Endothelial cell of umbilical vein (primary cell): Measurements from ENCODE around the gene LYRM1. TPM values are rescaled to one million over a fixed set of nuclear protein-coding genes. Genes with fewer than 3 reads are reported as not detected.

Experiments used
- BruUV-seq: library from RNA; stranded (reverse); fragments of 400-500 nt; replicated peaks from 2 replicates; lab custom pipeline; 2021; lab: Mats Ljungman, UMichigan
- CTCF ChIA-PET: fragments of 300-600, 350-600 bp; sonication (Branson Sonifier 250); formaldehyde crosslinking; loops from one replicate; lab custom pipeline; 2021; ENCODE audit warnings: antibody characterized with exemption, inconsistent platforms; lab: Charles Lee
- POLR2A ChIA-PET: fragments of 300-600, 350-600 bp; sonication (Branson Sonifier 250); formaldehyde crosslinking; loops from one replicate; lab custom pipeline; 2021; ENCODE audit warnings: antibody characterized with exemption, inconsistent platforms; lab: Charles Lee
- DNase-seq: peaks from one replicate; pipeline ENCODE4 v3.0.0-alpha.2; 2011; ENCODE audit warnings: low read depth, low spot score
- FAIRE-seq: peaks from 2 replicates; lab custom pipeline; 2011; peaks lifted over from hg19 to GRCh38; lab: Jason Lieb, UNC
- H2AFZ ChIP-seq: 2 replicates; pipeline ENCODE4 v1.6.0; 2012; ENCODE audit warnings: low read depth, low read length, control low read depth, inconsistent platforms
- H3K27ac ChIP-seq: 2 replicates; pipeline ENCODE4 v1.5.1; 2011; ENCODE audit warnings: low read depth, mild to moderate bottlenecking, control low read depth, low read length, moderate library complexity; ENCODE audit not compliant: insufficient read depth
- H3K27me3 ChIP-seq, 2 experiments: 2 replicates each; pipeline versions ENCODE4 v1.6.0 to v1.6.1; 2011; ENCODE audit warnings: low read length in 2 of 2, mixed read lengths in 1 of 2; ENCODE audit not compliant: control insufficient read depth in 2 of 2, insufficient read depth in 2 of 2
- H3K36me3 ChIP-seq, 2 experiments: 2 replicates in 1 of 2; 3 replicates in 1 of 2; pipeline ENCODE4 v1.5.1; 2011; ENCODE audit warnings: low read length in 2 of 2, mild to moderate bottlenecking in 1 of 2, moderate library complexity in 1 of 2; ENCODE audit not compliant: control insufficient read depth in 2 of 2, insufficient read depth in 2 of 2; ENCODE audit errors: extremely low read depth in 1 of 2
- H3K4me1 ChIP-seq: 3 replicates; pipeline ENCODE4 v1.5.1; 2011; ENCODE audit warnings: mild to moderate bottlenecking, low read length; ENCODE audit not compliant: control insufficient read depth, insufficient read depth; ENCODE audit errors: extremely low read depth
- H3K4me2 ChIP-seq: 2 replicates; pipeline ENCODE4 v1.6.1; 2011; ENCODE audit warnings: low read length, control low read depth, mixed read lengths; ENCODE audit not compliant: insufficient read depth
- H3K4me3 ChIP-seq, 3 experiments: fragments of 200-600 bp in 1 of 3; sonication (generic), shearing (Covaris generic) in 1 of 3; replicated peaks in 1 of 3; 2 replicates each; pipeline ENCODE4 v1.5.1; 2011 to 2016; ENCODE audit warnings: control low read depth in 3 of 3, low read length in 3 of 3, mild to moderate bottlenecking in 2 of 3, inconsistent platforms in 1 of 3, low read depth in 1 of 3, moderate library complexity in 1 of 3; ENCODE audit not compliant: insufficient read depth in 1 of 3
- H3K79me2 ChIP-seq: 2 replicates; pipeline ENCODE4 v1.6.0; 2012; ENCODE audit warnings: low read length, inconsistent platforms; ENCODE audit not compliant: control insufficient read depth, insufficient read depth
- H3K9ac ChIP-seq: replicated peaks from 2 replicates; pipeline ENCODE3; 2011; ENCODE audit warnings: low read length, control low read depth; ENCODE audit not compliant: insufficient read depth; ENCODE audit errors: extremely low read depth
- H3K9me1 ChIP-seq: replicated peaks from 3 replicates; pipeline ENCODE4 v1.6.0; 2011; ENCODE audit warnings: mild to moderate bottlenecking, low read length; ENCODE audit not compliant: control insufficient read depth, insufficient read depth; ENCODE audit errors: extremely low read depth
- H3K9me3 ChIP-seq: replicated peaks from 2 replicates; pipeline ENCODE4 v1.5.1; 2012; ENCODE audit warnings: low read length, inconsistent platforms; ENCODE audit not compliant: control insufficient read depth, insufficient read depth
- H4K20me1 ChIP-seq: replicated peaks from 2 replicates; pipeline ENCODE3; 2011; ENCODE audit warnings: mild to moderate bottlenecking, low read length; ENCODE audit not compliant: control insufficient read depth, insufficient read depth; ENCODE audit errors: extremely low read depth
- EZH2 ChIP-seq: IDR thresholded peaks from 2 replicates; pipeline ENCODE4 v1.6.1; 2012; ENCODE audit warnings: borderline replicate concordance, low read depth, mild to moderate bottlenecking, moderate library complexity, low read length, inconsistent platforms; ENCODE audit not compliant: severe bottlenecking
- FOS ChIP-seq: IDR thresholded peaks from 2 replicates; pipeline ENCODE4 v1.6.1; 2011; ENCODE audit warnings: mild to moderate bottlenecking, low read length, moderate library complexity, borderline replicate concordance; ENCODE audit not compliant: insufficient read depth
- GATA2 ChIP-seq: IDR thresholded peaks from 2 replicates; pipeline ENCODE4 v1.7.0; 2011; ENCODE audit warnings: low read depth, mild to moderate bottlenecking, moderate library complexity, mixed read lengths, low read length; ENCODE audit not compliant: insufficient read length, insufficient read depth
- JUN ChIP-seq: IDR thresholded peaks from 2 replicates; pipeline ENCODE4 v1.6.1; 2011; ENCODE audit warnings: borderline replicate concordance, low read depth; ENCODE audit not compliant: insufficient read length, insufficient read depth
- MAX ChIP-seq: IDR thresholded peaks from 2 replicates; pipeline ENCODE4 v1.6.1; 2011; ENCODE audit not compliant: insufficient read depth, insufficient read length
- MYC ChIP-seq: IDR thresholded peaks from one replicate; pipeline ENCODE4 v1.6.1; 2011; ENCODE audit warnings: mild to moderate bottlenecking, low read depth, low read length
- POLR2A ChIP-seq: IDR thresholded peaks from 2 replicates; pipeline ENCODE4 v1.6.1; 2012; ENCODE audit warnings: low read depth, mild to moderate bottlenecking, control low read depth, low read length
- POLR2AphosphoS5 ChIP-seq: IDR thresholded peaks from 2 replicates; pipeline ENCODE4 v1.6.1; 2012; ENCODE audit warnings: low read depth, mild to moderate bottlenecking, control low read depth, low read length, moderate library complexity; ENCODE audit not compliant: insufficient read depth
- dilution Hi-C: fragments of 300-500 bp; cut with MboI; formaldehyde crosslinking; loops from one replicate; pipeline ENCODE4 v1.15.0; 2019; ENCODE audit warnings: low sequenced_read_pairs; ENCODE audit not compliant: extremely low pct_ligation_motif_present
- intact Hi-C: fragments of 100-400 bp; cut with micrococcal nuclease; formaldehyde crosslinking; loops from one replicate; pipeline ENCODE4 v1.10.0; 2022
- polyA plus RNA-seq, 4 experiments: library from polyadenylated mRNA; depleted of rRNA in 3 of 4; stranded (reverse) in 3 of 4; unstranded in 1 of 4; fragments of >200 nt; gene quantifications; 2 replicates each; pipeline versions ENCODE4 v1.2.1 to v1.2.3, GENCODE V29; 2011 to 2012; ENCODE audit warnings: missing spikeins in 1 of 4
- total RNA-seq: library from RNA; stranded (reverse); gene quantifications from 2 replicates; pipeline ENCODE4 v1.2.3, GENCODE V29; 2021
- TF ChIP-seq, protein P1 (sequence below), 2 donors: IDR thresholded peaks; 1 replicate in 1 of 2; 2 replicates in 1 of 2; pipeline ENCODE4 v1.5.1; 2011; ENCODE audit warnings: low read length in 2 of 2, mild to moderate bottlenecking in 2 of 2, moderate library complexity in 2 of 2, control low read depth in 1 of 2, inconsistent platforms in 1 of 2, low read depth in 1 of 2; ENCODE audit not compliant: insufficient read depth in 1 of 2; ENCODE audit errors: extremely low read depth in 1 of 2

Gene LYRM1
- total and polyA plus RNA-seq, 2 donors (not counting 3 experiments of a cell fraction or from before 2014, with no cell fraction given) = 20.4 to 28.4 TPM

- Histone ChIP-seq H2AFZ (peak overlapping the region; percentile 33), H3K79me2 (peaks cover 70% of the 10 kb centered on the region), H3K9me1 (no peaks in the 10 kb centered on the region), H3K9ac (peak overlapping the region; percentile 94), H3K36me3 (peaks cover 7 to 11% of the 10 kb centered on the region in 2 experiments), H3K27ac (peak overlapping the region; percentile 81), H3K27me3 (no peaks in the 10 kb centered on the region), H3K4me2 (peak overlapping the region; percentile 92), H3K4me1 (peaks cover 52% of the 10 kb centered on the region), H3K9me3 (no peaks in the 10 kb centered on the region), H3K4me3 (peak overlapping the region; percentile 56 to 96 (median 83)), H4K20me1 (no peaks in the 10 kb centered on the region)
- intact Hi-C loops (loop anchor here (1.0 to 5.0 kb wide), 9 partner anchors 11 to 1293 kb away; partner anchors contain the start of genes ERI2, REXO5 and THUMPD1), dilution Hi-C loops (no loop called here)
- BruUV-seq = no TSS peak
- no peak for TF ChIP-seq POLR2AphosphoS5
- no peak for TF ChIP-seq JUN
- TF ChIP-seq GATA2 = peak; percentile 40
- TF ChIP-seq POLR2A = peak; percentile 50
- POLR2A ChIA-PET = interaction anchor here (0.6 to 2.6 kb wide), 10 partner anchors 11 to 654 kb away, joined by 3 to 15 read pairs (median 4); no protein-coding TSS in a partner anchor
- CTCF ChIA-PET = interaction anchor here (0.6 to 3.6 kb wide), 8 partner anchors 17 to 397 kb away, joined by 3 to 33 read pairs (median 4); no protein-coding TSS in a partner anchor
- peak; percentile 43 for DNase-seq
- FAIRE-seq = no peak
Observed at GRCh38 chr16:20899477-20900298, 883 bp upstream of the LYRM1 start.

- H3K4me2 ChIP-seq = peak overlapping the region; percentile 86
- intact Hi-C loops (loop anchor here (2.0 to 5.0 kb wide), 5 partner anchors 94 to 1291 kb away; partner anchors contain the start of genes ERI2, REXO5 and THUMPD1), dilution Hi-C loops (no loop called here)
- peak overlapping the region; percentile 95 for H3K9ac ChIP-seq
- DNase-seq (no peak), FAIRE-seq (no peak)
- CTCF ChIA-PET = interaction anchor here (0.9 to 3.6 kb wide), 3 partner anchors 34 to 50 kb away, joined by 3 to 33 read pairs (median 6); no protein-coding TSS in a partner anchor
- POLR2A ChIA-PET = interaction anchor here (0.9 to 2.6 kb wide), 5 partner anchors 9 to 50 kb away, joined by 4 to 15 read pairs (median 12); no protein-coding TSS in a partner anchor
- no peaks in the 10 kb centered on the region for H4K20me1 ChIP-seq
- H3K4me3 ChIP-seq = peak overlapping the region; percentile 26 to 79 (median 76)
- peak overlapping the region; percentile 100 for H3K27ac ChIP-seq
- no peaks in the 10 kb centered on the region for H3K9me3 ChIP-seq
- H3K36me3 ChIP-seq = peaks cover 0 to 6% of the 10 kb centered on the region in 2 experiments
- H2AFZ ChIP-seq = no peak overlapping the region
- H3K79me2 ChIP-seq = peaks cover 58% of the 10 kb centered on the region
- no peaks in the 10 kb centered on the region for H3K27me3 ChIP-seq
- H3K9me1 ChIP-seq = no peaks in the 10 kb centered on the region
- BruUV-seq = TSS peak; percentile 16
- peaks cover 63% of the 10 kb centered on the region for H3K4me1 ChIP-seq
- no peak for TF ChIP-seq FOS
- TF ChIP-seq, protein P1, sequence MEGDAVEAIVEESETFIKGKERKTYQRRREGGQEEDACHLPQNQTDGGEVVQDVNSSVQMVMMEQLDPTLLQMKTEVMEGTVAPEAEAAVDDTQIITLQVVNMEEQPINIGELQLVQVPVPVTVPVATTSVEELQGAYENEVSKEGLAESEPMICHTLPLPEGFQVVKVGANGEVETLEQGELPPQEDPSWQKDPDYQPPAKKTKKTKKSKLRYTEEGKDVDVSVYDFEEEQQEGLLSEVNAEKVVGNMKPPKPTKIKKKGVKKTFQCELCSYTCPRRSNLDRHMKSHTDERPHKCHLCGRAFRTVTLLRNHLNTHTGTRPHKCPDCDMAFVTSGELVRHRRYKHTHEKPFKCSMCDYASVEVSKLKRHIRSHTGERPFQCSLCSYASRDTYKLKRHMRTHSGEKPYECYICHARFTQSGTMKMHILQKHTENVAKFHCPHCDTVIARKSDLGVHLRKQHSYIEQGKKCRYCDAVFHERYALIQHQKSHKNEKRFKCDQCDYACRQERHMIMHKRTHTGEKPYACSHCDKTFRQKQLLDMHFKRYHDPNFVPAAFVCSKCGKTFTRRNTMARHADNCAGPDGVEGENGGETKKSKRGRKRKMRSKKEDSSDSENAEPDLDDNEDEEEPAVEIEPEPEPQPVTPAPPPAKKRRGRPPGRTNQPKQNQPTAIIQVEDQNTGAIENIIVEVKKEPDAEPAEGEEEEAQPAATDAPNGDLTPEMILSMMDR (IDR thresholded peaks at IDR 0.05; ENCODE audit: extremely low read depth in 1 of 2, insufficient read depth in 1 of 2, low read depth in 1 of 2, low read length in 2 of 2) = no peak
- TF ChIP-seq MAX = no peak
- TF ChIP-seq MYC = no peak
- no peak for TF ChIP-seq JUN
- no peak for TF ChIP-seq POLR2AphosphoS5
- TF ChIP-seq POLR2A = no peak
- no peak for TF ChIP-seq GATA2
- TF ChIP-seq EZH2 = no peak
Observed at GRCh38 chr16:20901068-20901435, 481 bp downstream of the LYRM1 start.
